ENCODE measurements around the gene NPTX2. TPM values are rescaled to one million over a fixed set of nuclear protein-coding genes. Genes with fewer than 3 reads are reported as not detected.

The NPTX2 gene
- total RNA-seq, 1 experiment from 2014 or later: not detected

GRCh38 chr7:98669329-98670000 lies 52.4 kb downstream of the NPTX2 start:
- RAD21 ChIA-PET (ENCODE audit: low non-redundant PET in 1 of 2, low total read pairs in 2 of 2, uncharacterized antibody in 2 of 2, unreplicated experiment in 2 of 2): no interaction called here
- no peak overlapping the region for H2AFZ ChIP-seq (ENCODE audit: low read depth, low read length, poor library complexity, severe bottlenecking)
- no peaks in the 10 kb centered on the region for H3K36me3 ChIP-seq (ENCODE audit: control insufficient read depth in 1 of 2, insufficient read depth in 2 of 2, low read length in 2 of 2)
- POLR2A ChIA-PET: no interaction called here
- DNase-seq (ENCODE audit: low read depth, low spot score) (no peak), ATAC-seq (no peak)
- H3K9me3 ChIP-seq (ENCODE audit: control insufficient read depth in 1 of 2, insufficient read depth in 1 of 2, low read depth in 1 of 2, low read length in 2 of 2): peaks cover 0 to 10% of the 10 kb centered on the region in 2 experiments; a peak in 1 of 4 replicates
- H3K27me3 ChIP-seq (ENCODE audit: insufficient read depth, low read length): no peaks in the 10 kb centered on the region
- H3K4me2 ChIP-seq (ENCODE audit: low read length): no peak overlapping the region
- H3K4me1 ChIP-seq (ENCODE audit: control insufficient read depth in 1 of 2, insufficient read depth in 2 of 2, low read length in 2 of 2): no peaks in the 10 kb centered on the region
- CTCF ChIA-PET: no interaction called here
- BruUV-seq (replicated peaks): no TSS peak
- no peak overlapping the region for H3K27ac ChIP-seq (ENCODE audit: low read depth, low read length)
- H3K9me2 ChIP-seq (ENCODE audit: insufficient read depth): no peaks in the 10 kb centered on the region
- TF ChIP-seq TCF7L2 (IDR thresholded peaks at IDR 0.05; ENCODE audit: borderline replicate concordance, extremely low read depth, insufficient read depth, insufficient read length) (no peak), ZBTB33 (IDR thresholded peaks at IDR 0.05; ENCODE audit: extremely low read depth, insufficient replicate concordance, low read length) (no peak), POLR2AphosphoS5 (IDR thresholded peaks at IDR 0.05; ENCODE audit: low read depth, low read length) (no peak), POLR2A (IDR thresholded peaks at IDR 0.05; ENCODE audit: borderline replicate concordance, extremely low read depth, insufficient read depth, insufficient read length) (no peak), SIN3A (IDR thresholded peaks at IDR 0.05; ENCODE audit: low read depth) (no peak), ATF3 (IDR thresholded peaks at IDR 0.05) (no peak), JUND (IDR thresholded peaks at IDR 0.05) (no peak), FOSL1 (IDR thresholded peaks at IDR 0.05; ENCODE audit: low read depth) (no peak), EZH2 (IDR thresholded peaks at IDR 0.05) (no peak), EGR1 (IDR thresholded peaks at IDR 0.05; ENCODE audit: low read depth) (no peak), RAD21 (IDR thresholded peaks at IDR 0.05; ENCODE audit: low read depth) (no peak)
- TF ChIP-seq, protein P1, sequence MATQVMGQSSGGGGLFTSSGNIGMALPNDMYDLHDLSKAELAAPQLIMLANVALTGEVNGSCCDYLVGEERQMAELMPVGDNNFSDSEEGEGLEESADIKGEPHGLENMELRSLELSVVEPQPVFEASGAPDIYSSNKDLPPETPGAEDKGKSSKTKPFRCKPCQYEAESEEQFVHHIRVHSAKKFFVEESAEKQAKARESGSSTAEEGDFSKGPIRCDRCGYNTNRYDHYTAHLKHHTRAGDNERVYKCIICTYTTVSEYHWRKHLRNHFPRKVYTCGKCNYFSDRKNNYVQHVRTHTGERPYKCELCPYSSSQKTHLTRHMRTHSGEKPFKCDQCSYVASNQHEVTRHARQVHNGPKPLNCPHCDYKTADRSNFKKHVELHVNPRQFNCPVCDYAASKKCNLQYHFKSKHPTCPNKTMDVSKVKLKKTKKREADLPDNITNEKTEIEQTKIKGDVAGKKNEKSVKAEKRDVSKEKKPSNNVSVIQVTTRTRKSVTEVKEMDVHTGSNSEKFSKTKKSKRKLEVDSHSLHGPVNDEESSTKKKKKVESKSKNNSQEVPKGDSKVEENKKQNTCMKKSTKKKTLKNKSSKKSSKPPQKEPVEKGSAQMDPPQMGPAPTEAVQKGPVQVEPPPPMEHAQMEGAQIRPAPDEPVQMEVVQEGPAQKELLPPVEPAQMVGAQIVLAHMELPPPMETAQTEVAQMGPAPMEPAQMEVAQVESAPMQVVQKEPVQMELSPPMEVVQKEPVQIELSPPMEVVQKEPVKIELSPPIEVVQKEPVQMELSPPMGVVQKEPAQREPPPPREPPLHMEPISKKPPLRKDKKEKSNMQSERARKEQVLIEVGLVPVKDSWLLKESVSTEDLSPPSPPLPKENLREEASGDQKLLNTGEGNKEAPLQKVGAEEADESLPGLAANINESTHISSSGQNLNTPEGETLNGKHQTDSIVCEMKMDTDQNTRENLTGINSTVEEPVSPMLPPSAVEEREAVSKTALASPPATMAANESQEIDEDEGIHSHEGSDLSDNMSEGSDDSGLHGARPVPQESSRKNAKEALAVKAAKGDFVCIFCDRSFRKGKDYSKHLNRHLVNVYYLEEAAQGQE (IDR thresholded peaks at IDR 0.05; ENCODE audit: low read depth): no peak
- H3K79me2 ChIP-seq (ENCODE audit: insufficient read depth, low read length): no peaks in the 10 kb centered on the region
- no peak overlapping the region for H3K9ac ChIP-seq (ENCODE audit: low read length)
- H4K20me1 ChIP-seq (ENCODE audit: insufficient read depth): no peaks in the 10 kb centered on the region
- intact Hi-C loops (cut with micrococcal nuclease): no loop called here
- no peak overlapping the region for H3K4me3 ChIP-seq (replicated peaks in 1 of 2; ENCODE audit: low read depth in 1 of 2, low read length in 2 of 2)

Measured in HCT116 (cell line).